Activated naive CD8-positive, alpha-beta T cell treated with anti-CD3 and anti-CD28 coated beads, Interleukin-2, amount 50 U/mL, for 24 hours (primary cell): ENCODE measurements around the gene ASS1.

Experiments
- ATAC-seq: fragments of 150-1000 bp; cut with Tn5 transposase; one replicate; pipeline ENCODE4 v1.10.0; 2021
- DNase-seq: peaks from one replicate; pipeline ENCODE4 v3.0.0; 2021
- H3K27ac Mint-ChIP-seq: one replicate; pipeline ENCODE4 v1.8.0; 2021; ENCODE audit warnings: mild to moderate bottlenecking, mixed read lengths
- H3K27me3 Mint-ChIP-seq: one replicate; pipeline ENCODE4 v1.8.0; 2021; ENCODE audit warnings: mixed read lengths
- H3K36me3 Mint-ChIP-seq: one replicate; pipeline ENCODE4 v1.8.0; 2021; ENCODE audit warnings: low read depth, mixed read lengths
- H3K4me1 Mint-ChIP-seq: one replicate; pipeline ENCODE4 v1.8.0; 2021; ENCODE audit warnings: mixed read lengths
- H3K4me3 Mint-ChIP-seq: one replicate; pipeline ENCODE4 v1.8.0; 2021; ENCODE audit warnings: mild to moderate bottlenecking, moderate library complexity, mixed read lengths
- H3K9me3 Mint-ChIP-seq: one replicate; pipeline ENCODE4 v1.8.0; 2021; ENCODE audit warnings: mixed read lengths

The ASS1 gene

GRCh38 chr9:130537346-130538050 lies 92.7 kb downstream of the ASS1 start:
- H3K4me3 Mint-ChIP-seq = no peak overlapping the region
- H3K4me1 Mint-ChIP-seq = peaks cover 7% of the 10 kb centered on the region
- no peak for DNase-seq
- H3K27ac Mint-ChIP-seq = no peak overlapping the region
- ATAC-seq = peak; percentile 38
- peaks cover 73% of the 10 kb centered on the region for H3K27me3 Mint-ChIP-seq
- H3K36me3 Mint-ChIP-seq = no peaks in the 10 kb centered on the region
- H3K9me3 Mint-ChIP-seq = no peaks in the 10 kb centered on the region

- ATAC-seq = no peak
- no peak overlapping the region for H3K4me3 Mint-ChIP-seq
- H3K27ac Mint-ChIP-seq = no peak overlapping the region
- H3K9me3 Mint-ChIP-seq = no peaks in the 10 kb centered on the region
- DNase-seq = no peak
- peaks cover 64% of the 10 kb centered on the region for H3K27me3 Mint-ChIP-seq
- H3K4me1 Mint-ChIP-seq = peaks cover 9% of the 10 kb centered on the region
- no peaks in the 10 kb centered on the region for H3K36me3 Mint-ChIP-seq
Measured at GRCh38 chr9:130539420-130540223, 94.9 kb downstream of the ASS1 start.

GRCh38 chr9:130541533-130541932 lies 96.8 kb downstream of the ASS1 start:
- DNase-seq (no peak), ATAC-seq (no peak)
- H3K9me3 Mint-ChIP-seq = no peaks in the 10 kb centered on the region
- no peak overlapping the region for H3K27ac Mint-ChIP-seq
- H3K4me1 Mint-ChIP-seq = peaks cover 6% of the 10 kb centered on the region
- H3K36me3 Mint-ChIP-seq = no peaks in the 10 kb centered on the region
- H3K27me3 Mint-ChIP-seq = peaks cover 50% of the 10 kb centered on the region
- no peak overlapping the region for H3K4me3 Mint-ChIP-seq

GRCh38 chr9:130542038-130542437 lies 97.3 kb downstream of the ASS1 start:
- no peak overlapping the region for H3K27ac Mint-ChIP-seq
- peaks cover 44% of the 10 kb centered on the region for H3K27me3 Mint-ChIP-seq
- H3K4me1 Mint-ChIP-seq = peaks cover 6% of the 10 kb centered on the region
- no peak for DNase-seq
- no peak for ATAC-seq
- H3K9me3 Mint-ChIP-seq = no peaks in the 10 kb centered on the region
- H3K36me3 Mint-ChIP-seq = no peaks in the 10 kb centered on the region
- H3K4me3 Mint-ChIP-seq = no peak overlapping the region

GRCh38 chr9:130542457-130543228 lies 97.9 kb downstream of the ASS1 start:
- H3K27ac Mint-ChIP-seq = no peak overlapping the region
- H3K4me1 Mint-ChIP-seq = peaks cover 5% of the 10 kb centered on the region
- H3K36me3 Mint-ChIP-seq = no peaks in the 10 kb centered on the region
- DNase-seq = no peak
- H3K4me3 Mint-ChIP-seq = no peak overlapping the region
- H3K27me3 Mint-ChIP-seq = peaks cover 38% of the 10 kb centered on the region
- H3K9me3 Mint-ChIP-seq = no peaks in the 10 kb centered on the region
- ATAC-seq = no peak

GRCh38 chr9:130543368-130543767 lies 98.6 kb downstream of the ASS1 start:
- DNase-seq (no peak), ATAC-seq (no peak)
- Mint-ChIP-seq H3K36me3 (no peaks in the 10 kb centered on the region), H3K27ac (no peak overlapping the region), H3K4me1 (peaks cover 2% of the 10 kb centered on the region), H3K4me3 (no peak overlapping the region), H3K27me3 (peaks cover 31% of the 10 kb centered on the region), H3K9me3 (no peaks in the 10 kb centered on the region)

- ATAC-seq = no peak
- no peak overlapping the region for H3K27ac Mint-ChIP-seq
Measured at GRCh38 chr9:130543859-130544258, 99.1 kb downstream of the ASS1 start.

GRCh38 chr9:130544364-130544763 lies 99.6 kb downstream of the ASS1 start:
- Mint-ChIP-seq H3K27me3 (peaks cover 23% of the 10 kb centered on the region), H3K4me3 (no peak overlapping the region), H3K27ac (no peak overlapping the region), H3K9me3 (peaks cover 3% of the 10 kb centered on the region), H3K4me1 (peaks cover 2% of the 10 kb centered on the region), H3K36me3 (no peaks in the 10 kb centered on the region)
- DNase-seq (no peak), ATAC-seq (no peak)

More at GRCh38 chr9:130543859-130544258, 99.1 kb downstream of the ASS1 start:
- H3K36me3 Mint-ChIP-seq = no peaks in the 10 kb centered on the region
- no peak for DNase-seq
- H3K27me3 Mint-ChIP-seq = peaks cover 26% of the 10 kb centered on the region
- peaks cover 2% of the 10 kb centered on the region for H3K4me1 Mint-ChIP-seq
- H3K4me3 Mint-ChIP-seq = no peak overlapping the region
- no peaks in the 10 kb centered on the region for H3K9me3 Mint-ChIP-seq

GRCh38 chr9:130548103-130548502 lies 103.3 kb downstream of the ASS1 start:
- Mint-ChIP-seq H3K4me3 (no peak overlapping the region), H3K27ac (no peak overlapping the region), H3K36me3 (no peaks in the 10 kb centered on the region), H3K4me1 (no peaks in the 10 kb centered on the region), H3K27me3 (no peaks in the 10 kb centered on the region), H3K9me3 (peaks cover 3% of the 10 kb centered on the region)
- DNase-seq = no peak
- no peak for ATAC-seq

GRCh38 chr9:130549093-130549735 lies 104.5 kb downstream of the ASS1 start:
- H3K9me3 Mint-ChIP-seq = peaks cover 3% of the 10 kb centered on the region
- no peaks in the 10 kb centered on the region for H3K36me3 Mint-ChIP-seq
- no peaks in the 10 kb centered on the region for H3K4me1 Mint-ChIP-seq
- H3K27ac Mint-ChIP-seq = no peak overlapping the region
- no peak overlapping the region for H3K4me3 Mint-ChIP-seq
- no peaks in the 10 kb centered on the region for H3K27me3 Mint-ChIP-seq
- DNase-seq (no peak), ATAC-seq (no peak)
